K562 (cell line): ENCODE measurements around the gene RNF217. TPM values are rescaled to one million over a fixed set of nuclear protein-coding genes. Genes with fewer than 3 reads are reported as not detected.

Source experiments
- ARID1B ChIP-seq: fragments of 450-650 bp; IDR thresholded peaks from 2 replicates; pipeline ENCODE4 v1.6.1; 2016; ENCODE audit warnings: antibody characterized with exemption, mild to moderate bottlenecking, inconsistent platforms
- CREB1 ChIP-seq, 2 experiments: sonication (generic) in 1 of 2; formaldehyde crosslinking in 1 of 2; IDR thresholded peaks; 2 replicates each; pipeline versions ENCODE4 v1.6.1 to v1.8.0; 2012 to 2022; ENCODE audit warnings: inconsistent platforms in 1 of 2, mild to moderate bottlenecking in 1 of 2, missing genetic modification reagents in 1 of 2, moderate library complexity in 1 of 2
- KLF16 ChIP-seq: IDR thresholded peaks from 2 replicates; pipeline ENCODE4 v1.6.1; 2016; ENCODE audit warnings: antibody characterized with exemption
- MYC ChIP-seq, 2 experiments: fragments of 250-450 bp in 1 of 2; sonication (Bioruptor Pico) in 1 of 2; IDR thresholded peaks; 2 replicates each; pipeline versions ENCODE4 v1.5.1 to v1.6.1; 2012 to 2021; ENCODE audit warnings: low read depth in 2 of 2, borderline replicate concordance in 1 of 2, improper control_type of control experiment in 1 of 2, low read length in 1 of 2, mild to moderate bottlenecking in 1 of 2, moderate library complexity in 1 of 2
- NRF1 ChIP-seq, 2 experiments: fragments of 450-650 bp; IDR thresholded peaks in 1 of 2; conservative IDR thresholded peaks in 1 of 2; 2 replicates each; pipeline ENCODE4 v1.6.1; 2014; ENCODE audit warnings: mild to moderate bottlenecking in 2 of 2
- SIN3B ChIP-seq: fragments of 450-650 bp; IDR thresholded peaks from 2 replicates; pipeline ENCODE4 v1.6.1; 2017; ENCODE audit warnings: low read depth, mild to moderate bottlenecking, moderate library complexity
- SMARCC2 ChIP-seq: fragments of 450-650 bp; IDR thresholded peaks from 2 replicates; pipeline ENCODE4 v1.6.1; 2017; ENCODE audit warnings: antibody characterized with exemption, moderate library complexity, mild to moderate bottlenecking, low read depth
- TCF7 ChIP-seq: sonication (generic); IDR thresholded peaks from 2 replicates; pipeline ENCODE4 v1.6.1; 2016; ENCODE audit warnings: antibody characterized with exemption, borderline replicate concordance
- ZBTB7A ChIP-seq: IDR thresholded peaks from 2 replicates; pipeline ENCODE4 v1.6.1; 2011; ENCODE audit warnings: low read depth, mild to moderate bottlenecking, low read length, moderate library complexity, borderline replicate concordance; ENCODE audit not compliant: control insufficient read depth
- ZEB2 ChIP-seq: fragments of 450-650 bp; IDR thresholded peaks from 2 replicates; pipeline ENCODE4 v1.6.1; 2016
- polyA plus RNA-seq, 8 experiments: library from polyadenylated mRNA; depleted of rRNA in 4 of 8; stranded (reverse) in 5 of 8; unstranded in 3 of 8; fragments of >200 nt; fragmentation: Nextera tagmentation in 2 of 8; fragmentation: Illumina TruSeq in 1 of 8; extraction: Ambion mirVana in 2 of 8; extraction: Trizol in 1 of 8; gene quantifications; 2 replicates each; pipeline versions ENCODE4 v1.2.1 to v1.2.3, GENCODE V29; 2011 to 2014; ENCODE audit warnings: inconsistent platforms in 1 of 8, missing spikeins in 1 of 8
- total RNA-seq, 7 experiments: library from RNA; depleted of rRNA in 6 of 7; stranded (reverse); fragments of >200 nt in 6 of 7; fragmentation: Illumina TruSeq in 2 of 7; extraction: Trizol in 2 of 7; gene quantifications; 2 replicates each; pipeline versions ENCODE4 v1.2.1 to v1.2.3, GENCODE V29; 2011 to 2021; ENCODE audit warnings: low replicate concordance in 1 of 7
- TF ChIP-seq, protein P1 (sequence below), 2 experiments: fragments of 250-450 bp in 1 of 2; fragments of 450-650 bp in 1 of 2; sonication (Bioruptor Pico) in 1 of 2; IDR thresholded peaks; 2 replicates each; pipeline versions ENCODE4 v1.6.1 to v1.8.0; 2016 to 2021; ENCODE audit warnings: mild to moderate bottlenecking in 2 of 2, moderate library complexity in 2 of 2, missing compliant biosample characterization in 1 of 2, missing genetic modification characterization in 1 of 2
- TF ChIP-seq, protein P2 (sequence below): fragments of 250-450 bp; sonication (Bioruptor Pico); IDR thresholded peaks from 2 replicates; pipeline ENCODE4 v1.8.0; 2021; ENCODE audit warnings: moderate library complexity, mild to moderate bottlenecking, inconsistent platforms
- TF ChIP-seq, protein P3 (sequence below): fragments of 450-650 bp; conservative IDR thresholded peaks from 2 replicates; pipeline ENCODE4 v1.6.1; 2016; ENCODE audit warnings: missing genetic modification characterization, low read depth, mild to moderate bottlenecking, missing compliant biosample characterization, moderate library complexity

The RNF217 gene
- total and polyA plus RNA-seq, 9 of the 15 experiments (the other 6 are each of a cell fraction or from before 2014, with no cell fraction given): 2.9 to 25.6 (median 12.0) TPM

DNA sequence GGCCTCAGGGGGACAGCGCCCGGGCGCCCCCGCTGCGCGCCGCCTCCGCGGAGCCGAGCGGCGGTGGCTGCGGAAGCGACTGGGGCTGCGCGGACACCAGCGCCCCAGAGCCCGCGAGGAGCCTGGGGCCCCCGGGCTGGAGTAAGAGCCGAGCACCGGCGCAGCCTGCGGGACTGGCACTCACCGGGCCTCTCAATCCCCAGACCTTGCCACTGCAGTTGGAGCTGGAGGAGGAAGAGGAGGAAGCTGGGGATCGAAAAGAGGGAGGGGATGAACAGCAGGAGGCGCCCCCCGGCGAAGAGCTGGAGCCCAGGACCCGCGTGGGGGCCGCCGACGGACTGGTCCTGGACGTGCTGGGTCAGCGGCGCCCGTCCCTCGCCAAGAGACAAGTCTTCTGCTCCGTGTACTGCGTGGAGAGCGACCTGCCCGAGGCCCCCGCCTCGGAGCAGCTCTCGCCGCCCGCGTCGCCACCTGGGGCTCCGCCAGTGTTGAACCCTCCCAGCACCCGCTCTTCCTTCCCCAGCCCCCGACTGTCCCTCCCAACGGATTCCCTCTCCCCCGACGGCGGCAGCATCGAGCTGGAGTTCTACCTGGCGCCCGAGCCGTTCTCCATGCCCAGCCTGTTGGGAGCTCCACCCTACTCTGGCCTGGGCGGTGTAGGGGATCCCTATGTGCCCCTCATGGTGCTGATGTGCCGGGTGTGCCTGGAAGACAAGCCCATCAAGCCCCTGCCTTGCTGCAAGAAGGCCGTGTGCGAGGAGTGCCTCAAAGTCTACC lies 590 bp downstream of the RNF217 start (continued):
- TF ChIP-seq MYC (IDR thresholded peaks at IDR 0.05; ENCODE audit: low read depth, low read length) (0 out of 2 replicates have a peak, but pooled peaks have one; percentile 24), MYC (CRISPR knock-in tag; IDR thresholded peaks at IDR 0.05; ENCODE audit: borderline replicate concordance, low read depth) (no peak), ARID1B (peak; percentile 17; the same call in 1 of the 2 replicates), KLF16 (no peak), ZEB2 (peak; percentile 68; the same call in 1 of the 2 replicates), TCF7 (no peak), NRF1 (conservative IDR thresholded peaks at IDR 0.05 in 1 of 2, IDR thresholded peaks at IDR 0.05 in 1 of 2) (0 out of 4 replicates have a peak, but pooled peaks of 1 of the 2 experiments have one; percentile 9), SMARCC2 (no peak), ZBTB7A (peak; percentile 79; the same call in 1 of the 2 replicates), CREB1 (IDR thresholded peaks at IDR 0.05) (0 out of 2 replicates have a peak, but pooled peaks have one; percentile 14), CREB1 (CRISPR knock-in tag; IDR thresholded peaks at IDR 0.05) (peak; percentile 39; the same call in 1 of the 2 replicates), SIN3B (0 out of 2 replicates have a peak, but pooled peaks have one; percentile 3)
- TF ChIP-seq, protein P1, sequence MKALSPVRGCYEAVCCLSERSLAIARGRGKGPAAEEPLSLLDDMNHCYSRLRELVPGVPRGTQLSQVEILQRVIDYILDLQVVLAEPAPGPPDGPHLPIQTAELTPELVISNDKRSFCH (CRISPR knock-in tag; IDR thresholded peaks at IDR 0.05): no peak
- TF ChIP-seq, protein P1 (tag; IDR thresholded peaks at IDR 0.05): no peak
- TF ChIP-seq, protein P2, sequence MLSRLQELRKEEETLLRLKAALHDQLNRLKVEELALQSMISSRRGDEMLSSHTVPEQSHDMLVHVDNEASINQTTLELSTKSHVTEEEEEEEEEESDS (CRISPR knock-in tag): no peak
- TF ChIP-seq, protein P3, sequence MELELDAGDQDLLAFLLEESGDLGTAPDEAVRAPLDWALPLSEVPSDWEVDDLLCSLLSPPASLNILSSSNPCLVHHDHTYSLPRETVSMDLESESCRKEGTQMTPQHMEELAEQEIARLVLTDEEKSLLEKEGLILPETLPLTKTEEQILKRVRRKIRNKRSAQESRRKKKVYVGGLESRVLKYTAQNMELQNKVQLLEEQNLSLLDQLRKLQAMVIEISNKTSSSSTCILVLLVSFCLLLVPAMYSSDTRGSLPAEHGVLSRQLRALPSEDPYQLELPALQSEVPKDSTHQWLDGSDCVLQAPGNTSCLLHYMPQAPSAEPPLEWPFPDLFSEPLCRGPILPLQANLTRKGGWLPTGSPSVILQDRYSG (tag): no peak
